Suprapubic skin (tissue), 3 donors: Measurements from ENCODE around the gene TNIK.

Source experiments
- CTCF ChIP-seq, 2 donors: fragments of 200-600 bp in 1 of 2; fragments of 450-650 bp in 1 of 2; sonication (generic) in 1 of 2; IDR thresholded peaks; one replicate each; pipeline ENCODE4 v1.5.1; 2016 to 2019; ENCODE audit warnings: antibody characterized with exemption in 2 of 2, mild to moderate bottlenecking in 1 of 2, moderate library complexity in 1 of 2
- EP300 ChIP-seq: sonication (generic); formaldehyde crosslinking; IDR thresholded peaks from one replicate; pipeline ENCODE4 v1.6.1; 2017; ENCODE audit warnings: antibody characterized with exemption

- no peak for TF ChIP-seq CTCF (IDR thresholded peaks at IDR 0.05)
- no peak for TF ChIP-seq EP300
Observed at GRCh38 chr3:171169443-171169842, 290.8 kb downstream of the TNIK start.
